Caco-2 (cell line): ENCODE data around the gene GRK2. TPM values are rescaled to one million over a fixed set of nuclear protein-coding genes. Genes with fewer than 3 reads are reported as not detected.

Experiments
- BruUV-seq: library from RNA; stranded (reverse); fragments of 400-500 nt; replicated peaks from 2 replicates; lab custom pipeline; 2021; lab: Mats Ljungman, UMichigan
- CTCF ChIA-PET: fragments of 300-600 bp; sonication (Branson Sonifier 250); formaldehyde crosslinking; loops from one replicate; lab custom pipeline; 2022; ENCODE audit warnings: antibody characterized with exemption; lab: Charles Lee
- POLR2A ChIA-PET: fragments of 300-600 bp; sonication (Branson Sonifier 250); formaldehyde crosslinking; loops from one replicate; lab custom pipeline; 2022; ENCODE audit warnings: antibody characterized with exemption; lab: Charles Lee
- DNase-seq, 2 experiments: peaks; one replicate each; pipeline versions ENCODE4 v3.0.0 to v3.0.0-alpha.2; 2020 to 2022
- H3K27me3 ChIP-seq: replicated peaks from 2 replicates; pipeline ENCODE4 v1.6.0; 2011; ENCODE audit warnings: low read length; ENCODE audit not compliant: control insufficient read depth, insufficient read depth
- H3K36me3 ChIP-seq: 2 replicates; pipeline ENCODE4 v1.5.1; 2011; ENCODE audit warnings: low read length; ENCODE audit not compliant: control insufficient read depth, insufficient read depth
- H3K4me1 ChIP-seq: fragments of 250-450 bp; sonication (Bioruptor Pico); 2 replicates; pipeline ENCODE4 v1.5.1; 2020; ENCODE audit warnings: mild to moderate bottlenecking
- H3K4me3 ChIP-seq: 2 replicates; pipeline ENCODE4 v1.5.1; 2011; ENCODE audit warnings: low read depth, mild to moderate bottlenecking, control low read depth, low read length
- H3K9me3 ChIP-seq: fragments of 250-450 bp; sonication (Bioruptor Pico); 2 replicates; pipeline ENCODE4 v1.5.1; 2020; ENCODE audit warnings: mild to moderate bottlenecking, moderate library complexity
- H3K27ac Mint-ChIP-seq: one replicate; pipeline ENCODE4 v1.8.0; 2022; ENCODE audit warnings: mixed read lengths; ENCODE audit not compliant: unreplicated experiment
- H3K27me3 Mint-ChIP-seq: one replicate; pipeline ENCODE4 v1.8.0; 2022; ENCODE audit warnings: mixed read lengths; ENCODE audit not compliant: insufficient read depth, unreplicated experiment
- H3K36me3 Mint-ChIP-seq: one replicate; pipeline ENCODE4 v1.8.0; 2022; ENCODE audit warnings: mild to moderate bottlenecking, mixed read lengths; ENCODE audit not compliant: insufficient read depth, unreplicated experiment
- H3K4me1 Mint-ChIP-seq: one replicate; pipeline ENCODE4 v1.8.0; 2022; ENCODE audit warnings: low read depth, mixed read lengths; ENCODE audit not compliant: unreplicated experiment
- H3K4me3 Mint-ChIP-seq: one replicate; pipeline ENCODE4 v1.8.0; 2022; ENCODE audit warnings: mild to moderate bottlenecking, moderate library complexity, mixed read lengths; ENCODE audit not compliant: unreplicated experiment
- H3K9me3 Mint-ChIP-seq: one replicate; pipeline ENCODE4 v1.8.0; 2022; ENCODE audit warnings: mixed read lengths; ENCODE audit not compliant: unreplicated experiment
- intact Hi-C: fragments of 100-400 bp; cut with micrococcal nuclease; formaldehyde crosslinking; loops from one replicate; pipeline ENCODE4 v1.10.0; 2022; ENCODE audit not compliant: unreplicated experiment
- total RNA-seq: library from RNA; stranded (reverse); gene quantifications from 2 replicates; pipeline ENCODE4 v1.2.3, GENCODE V29; 2022
- TF ChIP-seq, protein P1 (sequence below), 2 experiments: fragments of 200-600 bp in 1 of 2; IDR thresholded peaks; 1 replicate in 1 of 2; 2 replicates in 1 of 2; pipeline versions ENCODE4 v1.5.1 to v1.8.0; 2011 to 2022; ENCODE audit warnings: antibody characterized with exemption in 1 of 2, control low read depth in 1 of 2, inconsistent platforms in 1 of 2, low read depth in 1 of 2, low read length in 1 of 2, mild to moderate bottlenecking in 1 of 2, moderate library complexity in 1 of 2; ENCODE audit not compliant: insufficient read depth in 1 of 2, severe bottlenecking in 1 of 2, unreplicated experiment in 1 of 2

Gene GRK2
- total RNA-seq, 1 experiment from 2014 or later: 120 TPM

GRCh38 chr11:67250059-67251043, 15.9 kb upstream of the GRK2 start:
- H3K27me3 Mint-ChIP-seq: no peaks in the 10 kb centered on the region
- H3K4me3 ChIP-seq: no peak overlapping the region
- peaks cover 40% of the 10 kb centered on the region for H3K36me3 ChIP-seq
- no peaks in the 10 kb centered on the region for H3K27me3 ChIP-seq
- H3K4me1 Mint-ChIP-seq: peaks cover 42% of the 10 kb centered on the region
- TF ChIP-seq, protein P1, sequence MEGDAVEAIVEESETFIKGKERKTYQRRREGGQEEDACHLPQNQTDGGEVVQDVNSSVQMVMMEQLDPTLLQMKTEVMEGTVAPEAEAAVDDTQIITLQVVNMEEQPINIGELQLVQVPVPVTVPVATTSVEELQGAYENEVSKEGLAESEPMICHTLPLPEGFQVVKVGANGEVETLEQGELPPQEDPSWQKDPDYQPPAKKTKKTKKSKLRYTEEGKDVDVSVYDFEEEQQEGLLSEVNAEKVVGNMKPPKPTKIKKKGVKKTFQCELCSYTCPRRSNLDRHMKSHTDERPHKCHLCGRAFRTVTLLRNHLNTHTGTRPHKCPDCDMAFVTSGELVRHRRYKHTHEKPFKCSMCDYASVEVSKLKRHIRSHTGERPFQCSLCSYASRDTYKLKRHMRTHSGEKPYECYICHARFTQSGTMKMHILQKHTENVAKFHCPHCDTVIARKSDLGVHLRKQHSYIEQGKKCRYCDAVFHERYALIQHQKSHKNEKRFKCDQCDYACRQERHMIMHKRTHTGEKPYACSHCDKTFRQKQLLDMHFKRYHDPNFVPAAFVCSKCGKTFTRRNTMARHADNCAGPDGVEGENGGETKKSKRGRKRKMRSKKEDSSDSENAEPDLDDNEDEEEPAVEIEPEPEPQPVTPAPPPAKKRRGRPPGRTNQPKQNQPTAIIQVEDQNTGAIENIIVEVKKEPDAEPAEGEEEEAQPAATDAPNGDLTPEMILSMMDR (IDR thresholded peaks at IDR 0.05; ENCODE audit: insufficient read depth in 1 of 2, low read depth in 1 of 2, low read length in 1 of 2, severe bottlenecking in 1 of 2, unreplicated experiment in 1 of 2): no peak
- BruUV-seq: no TSS peak
- intact Hi-C loops: no loop called here
- H3K27ac Mint-ChIP-seq: peak overlapping the region; percentile 28
- H3K4me1 ChIP-seq: peaks cover 26% of the 10 kb centered on the region
- no peak for DNase-seq
- peaks cover 100% of the 10 kb centered on the region for H3K36me3 Mint-ChIP-seq
- no peaks in the 10 kb centered on the region for H3K9me3 Mint-ChIP-seq
- POLR2A ChIA-PET: interaction anchor here (3.3 kb wide), 1 partner anchor 11 kb away, joined by 49 read pairs; no protein-coding TSS in a partner anchor
- CTCF ChIA-PET: interaction anchor here (0.8 to 1.7 kb wide), 2 partner anchors 10 to 11 kb away, joined by 3 to 4 read pairs; no protein-coding TSS in a partner anchor
- H3K9me3 ChIP-seq: no peaks in the 10 kb centered on the region
- no peak overlapping the region for H3K4me3 Mint-ChIP-seq

GRCh38 chr11:67251841-67252240, 14.4 kb upstream of the GRK2 start:
- no peak overlapping the region for H3K4me3 Mint-ChIP-seq
- CTCF ChIA-PET: interaction anchor here (1.7 kb wide), 1 partner anchor 10 kb away, joined by 4 read pairs; no protein-coding TSS in a partner anchor
- no peak overlapping the region for H3K4me3 ChIP-seq
- no peaks in the 10 kb centered on the region for H3K27me3 Mint-ChIP-seq
- TF ChIP-seq, protein P1 (IDR thresholded peaks at IDR 0.05; ENCODE audit: insufficient read depth in 1 of 2, low read depth in 1 of 2, low read length in 1 of 2, severe bottlenecking in 1 of 2, unreplicated experiment in 1 of 2): no peak
- BruUV-seq: no TSS peak
- H3K4me1 Mint-ChIP-seq: peaks cover 27% of the 10 kb centered on the region
- H3K27ac Mint-ChIP-seq: no peak overlapping the region
- H3K27me3 ChIP-seq: no peaks in the 10 kb centered on the region
- intact Hi-C loops: no loop called here
- peaks cover 100% of the 10 kb centered on the region for H3K36me3 Mint-ChIP-seq
- POLR2A ChIA-PET: interaction anchor here (0.9 kb wide), 1 partner anchor 11 kb away, joined by 3 read pairs; no protein-coding TSS in a partner anchor
- peaks cover 40% of the 10 kb centered on the region for H3K36me3 ChIP-seq
- no peak for DNase-seq
- H3K9me3 ChIP-seq: no peaks in the 10 kb centered on the region
- H3K4me1 ChIP-seq: peaks cover 26% of the 10 kb centered on the region
- no peaks in the 10 kb centered on the region for H3K9me3 Mint-ChIP-seq

- Histone ChIP-seq H3K4me3 (no peak overlapping the region), H3K36me3 (peaks cover 39% of the 10 kb centered on the region), H3K4me1 (peaks cover 23% of the 10 kb centered on the region), H3K9me3 (no peaks in the 10 kb centered on the region), H3K27me3 (no peaks in the 10 kb centered on the region)
- TF ChIP-seq, protein P1 (IDR thresholded peaks at IDR 0.05; ENCODE audit: insufficient read depth in 1 of 2, low read depth in 1 of 2, low read length in 1 of 2, severe bottlenecking in 1 of 2, unreplicated experiment in 1 of 2): peak; percentile 35 to 43
- no peaks in the 10 kb centered on the region for H3K9me3 Mint-ChIP-seq
- H3K27me3 Mint-ChIP-seq: no peaks in the 10 kb centered on the region
- intact Hi-C loops: no loop called here
- CTCF ChIA-PET: interaction anchor here (0.6 to 1.0 kb wide), 3 partner anchors 9 to 144 kb away, joined by 3 to 7 read pairs (median 6); no protein-coding TSS in a partner anchor
- peaks cover 98% of the 10 kb centered on the region for H3K36me3 Mint-ChIP-seq
- H3K4me3 Mint-ChIP-seq: no peak overlapping the region
- H3K27ac Mint-ChIP-seq: no peak overlapping the region
- BruUV-seq: no TSS peak
- POLR2A ChIA-PET: interaction anchor here (0.6 to 2.2 kb wide), 2 partner anchors 13 to 128 kb away, joined by 4 to 9 read pairs; no protein-coding TSS in a partner anchor
- H3K4me1 Mint-ChIP-seq: peaks cover 26% of the 10 kb centered on the region
- peak in 1 of 2 experiments; percentile 54 for DNase-seq
Observed at GRCh38 chr11:67252831-67253239, 13.4 kb upstream of the GRK2 start.
